NCI-H2196 (cell line): ENCODE measurements around the gene STXBP5.

Experiments
- DNase-seq: peaks from one replicate; lab custom pipeline; 2025; ENCODE audit not compliant: unreplicated experiment; lab: John Stamatoyannopoulos, UW

STXBP5 gene

DNA sequence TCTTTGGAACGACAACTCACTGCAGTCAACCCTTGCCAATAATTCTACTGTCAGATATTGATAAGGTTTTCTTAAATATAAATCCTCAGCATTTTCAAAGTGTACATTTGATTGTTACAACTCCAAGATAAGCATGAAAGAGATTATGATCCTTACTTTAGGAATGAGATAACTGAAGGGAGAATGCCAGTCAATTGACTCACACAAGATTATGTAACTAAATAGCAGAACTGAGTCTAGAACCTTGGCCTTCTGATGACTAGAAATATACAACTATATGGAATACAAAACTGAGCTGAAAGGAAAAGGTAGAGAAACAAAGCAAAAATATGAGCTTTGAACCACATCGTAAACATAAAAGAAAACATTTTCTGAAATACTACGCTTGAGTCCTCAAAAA lies 26.9 kb upstream of the STXBP5 start:
- no peak for DNase-seq

DNA sequence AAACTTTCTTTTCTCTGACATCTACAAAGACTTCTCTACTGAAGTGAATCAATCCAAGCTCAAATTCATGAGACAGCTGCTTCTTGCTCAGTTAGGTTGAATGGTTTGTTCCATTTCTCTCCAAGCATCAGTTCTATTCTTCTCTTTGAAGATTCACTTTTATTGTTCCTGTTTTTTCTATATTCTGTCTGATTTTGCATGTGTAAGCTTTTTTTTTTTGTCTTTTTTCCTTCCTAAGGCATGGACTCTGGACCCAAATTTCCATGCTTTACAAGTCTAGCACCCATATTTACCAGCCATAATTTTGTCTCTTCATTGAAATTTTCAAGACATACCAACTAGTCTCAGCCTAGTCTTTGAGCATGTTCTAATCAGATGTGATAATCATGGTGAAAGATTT lies 25.9 kb upstream of the STXBP5 start:
- no peak for DNase-seq

DNA sequence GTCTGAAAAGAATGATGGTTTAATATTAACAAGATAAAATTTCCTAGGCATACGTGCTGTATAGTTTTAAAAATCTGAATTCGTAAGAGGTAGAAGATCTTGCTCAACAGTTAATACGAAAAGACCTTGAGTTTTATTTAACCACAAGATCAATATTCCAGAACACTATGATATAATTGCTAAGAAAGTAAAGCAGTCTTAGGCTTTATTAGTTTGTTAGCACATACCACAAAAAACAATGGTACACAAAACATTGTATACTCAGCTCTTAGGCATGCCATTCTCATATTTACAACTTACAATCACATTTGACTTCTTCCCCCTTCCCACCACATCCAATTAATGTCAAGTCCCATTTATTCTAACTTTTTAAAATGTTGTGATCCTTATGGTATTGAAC lies 24.4 kb upstream of the STXBP5 start:
- no peak for DNase-seq

DNA sequence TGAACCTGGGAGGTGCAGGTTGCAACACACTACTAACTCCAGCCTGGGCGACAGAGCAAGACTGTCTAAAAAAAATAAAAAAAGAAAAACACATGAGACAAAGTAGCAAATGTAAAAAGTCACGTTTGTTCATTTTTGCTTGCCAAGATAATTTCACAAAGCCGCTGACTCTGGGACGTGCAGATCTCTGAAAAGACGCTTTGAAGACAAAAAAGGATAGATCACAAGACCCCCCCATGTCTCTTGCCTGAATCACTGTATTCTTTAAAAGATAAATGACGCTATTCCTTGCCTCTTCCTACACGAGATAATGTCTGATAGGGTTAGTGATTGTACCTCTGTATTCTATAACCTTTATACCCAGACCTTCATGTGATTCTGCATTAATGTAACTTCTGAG lies 23.3 kb upstream of the STXBP5 start:
- no peak for DNase-seq

DNA sequence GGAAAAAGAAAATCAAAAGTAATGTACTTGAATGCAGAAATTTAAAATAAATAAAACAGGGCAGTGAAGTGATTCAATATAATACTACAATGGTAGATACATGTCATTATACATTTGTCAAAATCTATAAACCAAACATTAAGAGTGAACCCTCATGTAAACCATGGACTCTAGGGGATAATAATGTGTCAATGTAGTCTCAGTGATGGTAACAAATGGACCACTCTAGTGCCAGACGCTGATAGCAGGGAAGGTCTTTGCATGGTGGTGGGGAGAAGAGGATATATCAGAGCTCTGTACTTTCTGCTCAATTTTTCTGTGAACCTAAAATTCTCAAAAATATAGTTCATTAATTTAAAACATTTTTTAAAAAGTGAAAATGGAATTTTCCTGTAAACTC lies 19.8 kb upstream of the STXBP5 start:
- DNase-seq = no peak

DNA sequence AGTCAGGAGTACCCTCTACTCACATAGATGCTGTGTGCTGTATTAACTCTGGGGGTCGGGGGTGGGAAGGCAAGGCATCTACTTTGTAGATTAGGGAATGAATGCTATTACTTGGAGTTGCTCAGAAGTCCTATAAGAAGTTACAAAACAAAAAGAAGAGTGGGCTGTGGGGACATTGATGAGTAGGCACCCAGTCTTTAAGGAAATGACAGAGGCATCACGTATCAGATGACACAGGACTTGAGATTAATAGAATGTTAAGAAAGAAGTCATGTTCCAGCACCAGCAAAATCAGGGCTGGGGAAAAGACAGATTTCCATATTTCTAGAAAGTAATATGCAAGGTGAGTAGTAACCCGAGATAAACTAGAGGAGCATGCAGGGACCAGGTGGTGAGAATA lies 19.0 kb upstream of the STXBP5 start:
- no peak for DNase-seq

DNA sequence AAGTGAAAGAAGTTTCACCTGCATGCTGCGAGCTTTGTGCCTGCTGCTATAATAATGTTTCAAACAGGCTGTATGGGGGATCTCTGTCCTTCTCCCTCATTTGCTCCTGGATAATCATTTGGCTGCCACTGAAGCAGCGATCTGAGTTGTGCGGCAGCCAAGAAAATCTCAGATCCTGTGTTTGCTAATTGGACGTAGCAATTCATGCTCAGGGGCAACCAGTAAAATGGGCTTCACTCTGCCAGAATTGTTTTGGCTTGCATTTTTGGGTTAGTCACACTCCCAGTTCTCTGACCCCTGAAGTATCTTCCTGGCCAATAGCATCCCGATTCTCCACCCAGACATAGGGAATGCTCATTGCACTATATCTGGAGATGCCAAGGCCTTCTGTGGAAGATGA lies 13.7 kb upstream of the STXBP5 start:
- no peak for DNase-seq

DNA sequence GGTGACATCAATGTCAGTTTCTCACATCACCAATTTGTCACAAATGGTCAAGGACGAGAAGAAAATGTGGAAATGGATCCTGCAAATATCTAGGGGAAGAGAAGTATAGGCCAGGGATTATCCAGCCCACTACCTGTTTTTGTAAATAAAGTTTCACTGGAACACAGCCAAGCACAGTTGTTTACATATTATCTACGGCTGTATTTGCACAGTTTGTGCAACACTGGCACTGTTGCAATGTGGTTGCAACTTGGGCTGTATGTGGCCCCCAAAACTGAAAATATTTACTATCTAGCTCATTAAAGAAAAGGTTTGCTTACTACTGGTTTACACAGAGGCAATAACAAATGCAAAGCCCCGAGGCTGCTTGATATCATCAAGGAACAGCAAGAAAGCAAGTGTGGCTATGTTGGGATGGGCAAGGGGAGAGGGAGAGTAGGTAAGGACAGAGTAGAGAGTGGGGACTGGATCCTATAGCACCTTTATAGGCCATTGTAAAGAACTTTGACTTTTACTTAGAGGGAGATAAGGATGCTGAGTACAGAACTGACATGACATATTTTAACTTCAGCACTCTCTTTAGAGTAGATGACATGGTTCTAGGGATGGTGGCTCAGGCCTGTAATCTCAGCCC lies 11.8 kb upstream of the STXBP5 start:
- DNase-seq = no peak

DNA sequence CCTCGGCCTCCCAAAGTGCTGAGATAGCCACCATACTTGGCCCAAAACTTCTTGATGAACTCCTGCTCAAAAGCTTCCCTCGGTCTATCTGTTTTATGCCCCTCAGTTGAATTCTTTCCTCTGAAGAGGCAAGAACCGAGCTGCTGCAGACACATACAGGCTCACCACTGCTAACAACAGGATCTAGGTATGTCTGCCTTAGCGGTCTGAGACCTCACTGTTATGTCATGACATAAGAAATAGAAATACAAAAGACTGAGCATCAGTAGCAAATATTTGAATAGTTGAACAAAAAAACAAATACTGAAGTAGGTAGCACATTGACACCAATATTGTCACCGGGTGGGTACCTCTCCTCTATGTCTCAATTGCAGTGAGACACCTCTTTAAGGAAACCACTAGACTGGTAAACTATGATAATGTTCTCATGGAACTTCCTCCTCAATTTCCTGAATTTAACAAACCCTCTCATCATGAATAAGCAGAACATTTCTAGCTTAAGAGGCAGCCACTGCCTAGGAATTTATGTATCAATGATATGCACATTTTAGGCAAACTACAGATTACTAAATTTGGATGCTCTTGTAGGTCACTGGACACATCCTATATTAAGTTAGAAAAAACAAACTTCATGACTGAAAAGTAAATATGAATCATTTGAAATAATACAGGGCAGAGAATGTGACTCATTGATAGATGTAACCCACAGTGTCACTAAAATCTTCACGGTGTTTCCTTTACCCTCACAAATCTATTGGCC lies 9.4 kb upstream of the STXBP5 start:
- DNase-seq = no peak

DNA sequence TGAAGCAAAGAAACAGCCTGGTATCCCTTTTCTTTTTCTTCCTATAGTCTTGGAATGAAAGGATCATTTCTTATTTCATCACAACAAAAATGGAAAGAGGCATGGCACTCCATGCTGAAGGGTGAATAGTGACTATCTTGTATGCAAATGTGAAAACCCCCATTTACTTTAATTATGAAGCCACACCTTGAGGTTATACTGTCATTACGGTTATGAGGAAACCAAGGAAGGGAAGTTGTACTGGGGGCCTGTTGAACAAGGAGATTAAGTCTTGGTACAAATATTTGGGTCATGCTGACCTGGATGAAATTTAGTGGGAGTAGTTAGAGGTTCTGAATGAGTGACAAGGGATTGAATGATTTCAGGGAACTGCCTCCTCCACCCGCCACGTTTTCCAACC lies 8.7 kb upstream of the STXBP5 start:
- DNase-seq = no peak

DNA sequence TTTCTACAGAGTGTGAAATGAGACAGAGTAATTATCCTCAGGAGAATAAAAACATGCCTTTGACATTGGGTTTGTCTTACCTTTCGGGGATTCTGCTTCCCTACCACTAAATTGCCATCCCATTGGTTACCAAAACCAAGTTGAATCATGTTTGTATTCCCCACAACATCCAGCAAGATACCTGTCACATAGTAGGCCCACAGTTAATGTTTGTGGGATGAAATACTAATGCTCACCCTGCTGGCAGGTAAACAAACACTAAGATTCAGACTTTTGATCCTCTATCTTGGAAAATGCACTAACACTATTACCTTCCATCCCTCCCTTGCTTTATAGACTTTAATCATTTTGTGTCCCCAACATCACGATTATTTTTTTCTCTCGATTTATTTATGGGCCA lies 8.2 kb upstream of the STXBP5 start:
- DNase-seq = no peak

DNA sequence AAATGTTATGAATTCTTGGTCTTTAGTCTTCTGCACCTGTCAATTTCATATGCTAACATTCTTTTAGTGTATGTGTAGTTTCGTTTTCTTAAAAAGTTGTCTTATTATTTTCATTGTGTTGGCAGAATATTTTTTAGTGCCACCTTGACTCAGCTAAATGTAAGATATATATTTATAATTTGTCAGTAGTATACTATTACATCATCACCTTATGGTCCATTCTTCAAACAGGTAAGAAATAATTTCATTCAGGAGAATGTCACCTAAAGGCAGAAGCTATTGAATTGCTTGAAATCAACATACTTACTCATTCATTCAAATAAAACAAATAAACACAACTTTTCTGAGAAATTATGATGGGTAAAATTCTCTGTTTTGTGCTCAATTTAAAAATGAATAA lies 3.5 kb upstream of the STXBP5 start:
- DNase-seq = no peak

DNA sequence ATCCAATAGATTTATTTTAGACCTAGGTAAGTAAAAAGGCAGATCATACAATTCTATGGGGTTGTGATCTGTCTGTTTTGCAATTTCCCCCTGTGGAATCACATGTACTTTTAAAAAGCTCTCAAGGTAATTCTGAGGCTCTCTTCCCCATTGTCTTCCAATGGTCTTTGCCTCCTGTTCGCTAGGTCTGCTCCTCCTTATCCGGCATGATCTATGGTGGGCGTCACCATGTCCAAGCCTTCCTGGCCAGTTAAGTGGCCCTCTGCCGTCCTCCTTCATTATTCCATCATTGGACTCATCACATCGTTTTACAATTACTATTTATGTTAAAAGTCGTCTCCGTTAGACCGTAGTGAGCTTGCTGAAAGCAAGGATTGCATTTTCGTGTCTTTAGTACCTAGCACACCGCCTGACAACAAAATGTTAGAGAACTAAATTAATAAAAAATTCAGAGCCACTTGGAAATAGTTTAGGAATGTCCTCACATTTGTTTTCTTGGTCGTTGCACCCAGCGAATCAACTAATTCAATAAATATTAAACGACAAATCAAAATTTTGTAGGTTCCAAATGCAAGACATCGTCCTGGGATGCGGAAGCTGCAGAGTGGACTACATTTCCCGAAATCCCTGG lies 2.2 kb upstream of the STXBP5 start:
- DNase-seq = no peak

DNA sequence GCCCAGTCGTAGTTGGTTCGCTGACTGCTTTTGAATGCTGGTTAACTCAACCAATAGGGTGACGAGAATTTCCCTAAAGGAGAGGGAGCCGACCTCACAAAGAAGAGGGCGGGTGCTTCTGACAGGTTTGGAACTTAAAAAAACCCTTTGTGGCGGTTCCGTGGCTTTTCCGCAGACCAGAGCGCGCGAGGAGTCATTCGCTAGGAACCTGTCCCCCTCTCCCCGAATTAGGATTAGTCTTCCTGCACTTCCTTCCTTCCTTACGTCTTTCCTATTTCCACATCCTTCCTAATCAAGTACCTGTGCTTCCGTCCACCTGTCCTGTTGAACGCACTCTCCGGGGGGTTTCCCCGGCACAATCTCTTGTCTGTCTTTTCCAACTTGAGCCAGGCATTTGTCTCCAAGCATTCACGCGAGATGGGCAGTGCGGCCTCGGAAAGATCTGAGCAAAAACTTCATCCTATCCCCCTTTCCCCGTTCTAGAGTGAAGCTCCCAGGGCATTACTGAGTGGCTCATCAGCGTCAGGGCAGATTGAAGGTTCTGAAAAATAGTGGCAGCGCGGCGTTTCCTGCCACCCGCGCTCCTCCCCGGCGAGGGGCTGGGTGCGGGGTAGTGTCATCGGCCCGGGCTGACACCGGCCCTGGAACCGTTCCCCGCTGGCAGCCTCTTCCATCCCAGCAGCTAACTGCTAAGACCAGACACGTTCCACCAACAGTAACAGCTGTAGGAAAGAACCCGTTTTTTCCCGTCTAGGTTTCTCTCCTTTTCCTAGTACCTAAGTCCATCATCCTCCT lies 1.5 kb upstream of the STXBP5 start:
- DNase-seq = peak; percentile 91

DNA sequence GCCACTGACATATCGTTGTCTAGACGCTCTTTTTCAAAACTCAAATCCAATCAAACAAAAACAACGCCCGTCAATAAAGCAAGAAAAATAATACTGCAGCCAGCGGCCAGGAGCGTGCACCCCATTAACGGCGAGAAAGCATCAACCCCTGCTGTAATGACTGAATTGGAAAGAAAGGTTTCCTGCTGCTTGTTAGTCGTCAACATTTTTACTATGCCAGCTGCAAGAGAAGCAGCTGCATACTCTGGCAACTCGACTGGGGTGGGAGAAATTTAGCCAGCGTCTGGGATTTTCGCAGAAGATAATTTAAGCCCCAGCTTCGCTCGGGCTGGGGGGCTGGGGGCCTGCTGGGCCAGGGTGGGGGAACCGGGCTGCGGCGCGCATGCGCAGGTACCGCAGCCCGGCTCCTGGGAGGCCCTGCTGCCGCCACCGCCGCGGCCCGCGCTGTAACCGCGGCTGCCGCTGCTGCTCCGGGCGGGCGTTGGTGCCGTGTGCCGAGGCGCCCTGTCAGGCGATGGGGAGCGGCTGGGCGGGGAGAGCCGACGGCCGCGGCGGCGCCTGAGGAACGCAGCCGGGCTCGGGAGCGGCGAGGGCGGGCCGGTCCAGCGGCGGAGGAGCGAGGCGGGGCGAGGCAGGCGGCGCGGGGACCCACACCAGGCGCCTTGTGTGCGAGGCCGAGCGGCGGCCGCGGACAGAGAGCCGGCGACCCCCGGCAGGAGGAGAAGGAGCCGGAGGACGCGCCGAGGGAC lies 732 bp upstream of the STXBP5 start:
- peak; percentile 65 for DNase-seq

DNA sequence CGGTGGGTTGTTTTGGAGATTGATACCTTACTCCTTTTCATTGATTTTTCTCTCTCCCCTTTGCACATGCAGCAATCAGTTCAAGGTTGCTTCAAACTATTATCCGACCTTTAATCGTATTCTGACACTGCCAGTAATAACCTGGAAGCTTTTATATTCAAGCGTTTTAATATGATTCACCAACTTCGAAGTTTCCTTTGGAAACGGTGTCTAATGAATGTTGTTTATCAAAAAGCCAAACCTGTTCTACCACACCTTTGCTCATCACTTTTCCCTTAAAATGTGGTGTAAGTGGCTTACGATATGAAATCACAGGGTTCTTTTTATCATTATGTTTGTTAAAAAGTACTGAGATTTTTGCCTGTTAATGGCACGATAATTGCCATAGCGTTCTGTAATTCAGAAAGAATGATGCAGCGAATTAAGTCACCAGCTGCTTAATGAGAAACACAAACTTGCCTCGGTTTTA lies 660 bp downstream of the STXBP5 start:
- no peak for DNase-seq

DNA sequence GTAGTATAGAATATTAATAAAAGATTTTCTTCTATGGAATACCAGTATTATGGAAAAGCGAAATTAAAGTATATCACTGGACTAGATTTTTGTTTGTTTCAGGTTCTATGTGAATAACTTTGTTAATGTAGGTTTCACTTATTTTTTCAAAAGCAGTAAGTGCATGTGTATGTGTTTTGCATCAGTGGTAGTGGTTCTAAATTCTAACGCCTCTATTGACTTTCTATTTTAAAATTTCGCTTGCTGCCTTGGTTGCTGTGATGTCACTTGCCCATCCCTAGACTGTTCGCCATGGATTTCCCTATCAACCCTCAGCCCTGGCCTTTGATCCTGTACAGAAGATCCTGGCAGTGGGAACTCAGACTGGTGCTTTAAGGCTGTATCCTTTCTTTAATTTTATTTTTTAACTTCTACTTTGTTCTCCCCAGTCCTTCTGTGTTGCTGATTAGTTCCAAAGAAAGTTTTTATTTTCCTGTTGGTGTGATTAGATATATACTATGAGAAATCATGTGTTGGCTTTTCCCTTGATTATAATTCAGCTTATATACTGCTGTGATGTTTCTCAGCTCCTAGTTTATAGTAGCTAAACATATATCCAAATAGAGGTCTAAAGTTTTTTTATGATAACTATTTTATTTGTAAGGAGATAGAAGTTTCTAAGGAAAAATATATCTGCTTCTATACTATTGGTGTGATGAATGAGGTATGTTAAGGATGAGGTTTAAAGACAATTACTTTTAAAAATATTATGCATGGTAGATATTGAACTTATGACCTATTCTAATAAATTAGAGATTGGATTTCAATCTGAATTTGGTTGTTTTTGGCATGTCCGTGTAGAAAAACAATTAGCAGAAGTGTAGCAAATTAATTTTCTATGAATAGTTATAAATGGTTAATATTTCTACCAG lies 1.7 kb downstream of the STXBP5 start:
- DNase-seq = peak; percentile 8

DNA sequence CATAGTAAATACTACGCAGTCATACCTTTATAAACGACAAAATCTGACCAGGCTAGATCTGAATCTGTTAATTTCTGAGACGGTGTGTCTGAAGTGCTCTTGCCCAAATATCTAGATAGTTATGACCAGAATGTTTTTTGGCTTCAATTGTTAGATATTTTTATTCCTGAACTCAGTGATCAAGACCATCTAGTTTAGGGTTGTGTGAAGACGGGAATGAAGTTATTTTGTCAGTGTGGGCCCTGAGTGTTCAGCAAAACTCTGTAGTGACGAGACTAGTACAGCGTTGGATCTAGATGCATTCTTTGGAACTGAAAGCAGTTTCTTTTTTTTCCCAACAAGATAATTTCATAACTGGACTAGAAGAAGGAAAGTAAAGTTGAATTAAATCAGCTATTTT lies 3.1 kb downstream of the STXBP5 start:
- DNase-seq = no peak

DNA sequence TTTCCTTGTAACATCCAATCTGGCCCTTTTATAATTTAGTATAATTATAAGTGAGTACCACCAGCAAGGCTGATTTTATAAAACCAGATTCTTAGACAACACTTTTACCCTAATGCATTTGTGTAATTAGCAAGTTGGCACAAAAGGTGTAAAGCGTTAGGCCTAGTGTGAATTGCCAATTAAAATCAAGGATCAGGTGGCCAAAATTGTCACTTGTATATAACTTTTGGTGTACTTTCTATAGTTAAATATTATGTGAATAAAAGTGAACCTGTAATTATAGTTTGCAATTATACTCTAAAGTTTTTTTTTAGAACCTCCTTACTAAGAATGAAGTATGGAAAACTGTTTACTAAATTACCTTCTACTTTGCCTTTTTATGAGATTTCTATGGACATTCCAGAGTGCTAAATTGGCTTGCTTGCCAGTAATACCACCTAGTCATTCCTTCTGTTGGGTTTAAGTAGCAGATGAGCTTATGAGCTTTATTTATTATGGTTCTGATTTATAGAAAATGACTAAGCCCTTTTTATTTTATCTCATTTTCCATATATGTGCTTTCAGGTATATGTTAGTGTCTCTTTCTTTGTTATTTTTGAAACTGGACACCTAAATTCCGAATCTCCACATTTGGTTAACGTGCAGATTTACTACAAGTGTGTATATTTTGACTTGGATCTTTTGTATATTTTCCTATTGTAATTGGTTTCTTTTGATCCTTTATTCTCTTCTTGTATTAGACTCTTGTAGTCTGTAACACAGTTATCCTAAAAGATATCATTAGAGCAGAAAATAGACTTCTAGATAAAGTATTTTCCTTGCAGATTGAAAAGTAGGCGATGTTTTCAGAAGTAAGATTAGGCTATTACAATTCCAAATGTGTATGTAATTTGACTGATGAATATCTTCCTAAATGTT lies 3.9 kb downstream of the STXBP5 start:
- DNase-seq = no peak
